Peyer's patch (tissue), 4 donors: Measurements from ENCODE around the gene RPS28. TPM values are rescaled to one million over a fixed set of nuclear protein-coding genes. Genes with fewer than 3 reads are reported as not detected.
"Not testable (repeated sequence)": the region's sequence is repeated elsewhere in the genome, so short reads cannot be mapped to it uniquely, and the experiment has no call there.

Experiments
- DNase-seq, 3 donors: peaks; one replicate each; pipeline ENCODE4 v3.0.0-alpha.2; 2017 to 2019
- H3K27ac ChIP-seq, 4 donors: fragments of 200-600 bp; sonication (generic); one replicate each; pipeline ENCODE4 v1.5.1; 2016 to 2019
- H3K27me3 ChIP-seq, 2 donors: fragments of 200-600 bp; sonication (generic); one replicate each; pipeline ENCODE4 v1.5.1; 2019
- H3K36me3 ChIP-seq, 3 donors: fragments of 200-600 bp; sonication (generic); one replicate each; pipeline ENCODE4 v1.5.1; 2016 to 2019
- H3K4me1 ChIP-seq, 4 donors: fragments of 200-600 bp; sonication (generic); one replicate each; pipeline ENCODE4 v1.5.1; 2016 to 2019
- H3K4me3 ChIP-seq, 4 donors: fragments of 200-600 bp; sonication (generic); 1 replicate in 3 of 4; 2 replicates in 1 of 4; pipeline ENCODE4 v1.5.1; 2016 to 2019; ENCODE audit warnings: mild to moderate bottlenecking in 1 of 4
- H3K9me3 ChIP-seq, 4 donors: fragments of 200-600 bp; sonication (generic); one replicate each; pipeline ENCODE4 v1.5.1; 2016 to 2019; ENCODE audit warnings: mild to moderate bottlenecking in 1 of 4
- POLR2A ChIP-seq, 2 donors: fragments of 450-650 bp; IDR thresholded peaks; one replicate each; pipeline ENCODE4 v1.5.1; 2017; ENCODE audit warnings: antibody characterized with exemption in 2 of 2, mild to moderate bottlenecking in 2 of 2, moderate library complexity in 2 of 2
- total RNA-seq, 4 donors: library from RNA; depleted of rRNA; stranded (reverse); fragments of >200 nt; gene quantifications; one replicate each; pipeline ENCODE4 v1.1.0, GENCODE V29; 2016
- TF ChIP-seq, protein P1 (sequence below), 6 experiments: fragments of 450-650 bp in 4 of 6; fragments of 200-600 bp in 2 of 6; sonication (generic) in 1 of 6; IDR thresholded peaks; one replicate each; pipeline ENCODE4 v1.5.1; 2017 to 2019; ENCODE audit warnings: antibody characterized with exemption in 6 of 6, mild to moderate bottlenecking in 3 of 6, moderate library complexity in 1 of 6

Gene RPS28
- total RNA-seq, 4 donors from 2014 or later: 306 to 519 (median 393) TPM

GRCh38 chr19:8310342-8311055, 10.8 kb upstream of the RPS28 start:
- no peaks in the 10 kb centered on the region for H3K9me3 ChIP-seq
- no peak overlapping the region for H3K27ac ChIP-seq
- peak in 1 of 3 donors; percentile 28 for DNase-seq
- H3K4me1 ChIP-seq: peaks cover 0 to 36% (median 14%) of the 10 kb centered on the region in 4 donors
- TF ChIP-seq, protein P1, sequence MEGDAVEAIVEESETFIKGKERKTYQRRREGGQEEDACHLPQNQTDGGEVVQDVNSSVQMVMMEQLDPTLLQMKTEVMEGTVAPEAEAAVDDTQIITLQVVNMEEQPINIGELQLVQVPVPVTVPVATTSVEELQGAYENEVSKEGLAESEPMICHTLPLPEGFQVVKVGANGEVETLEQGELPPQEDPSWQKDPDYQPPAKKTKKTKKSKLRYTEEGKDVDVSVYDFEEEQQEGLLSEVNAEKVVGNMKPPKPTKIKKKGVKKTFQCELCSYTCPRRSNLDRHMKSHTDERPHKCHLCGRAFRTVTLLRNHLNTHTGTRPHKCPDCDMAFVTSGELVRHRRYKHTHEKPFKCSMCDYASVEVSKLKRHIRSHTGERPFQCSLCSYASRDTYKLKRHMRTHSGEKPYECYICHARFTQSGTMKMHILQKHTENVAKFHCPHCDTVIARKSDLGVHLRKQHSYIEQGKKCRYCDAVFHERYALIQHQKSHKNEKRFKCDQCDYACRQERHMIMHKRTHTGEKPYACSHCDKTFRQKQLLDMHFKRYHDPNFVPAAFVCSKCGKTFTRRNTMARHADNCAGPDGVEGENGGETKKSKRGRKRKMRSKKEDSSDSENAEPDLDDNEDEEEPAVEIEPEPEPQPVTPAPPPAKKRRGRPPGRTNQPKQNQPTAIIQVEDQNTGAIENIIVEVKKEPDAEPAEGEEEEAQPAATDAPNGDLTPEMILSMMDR (IDR thresholded peaks at IDR 0.05): no peak
- TF ChIP-seq POLR2A (IDR thresholded peaks at IDR 0.05): no peak
- no peak overlapping the region for H3K4me3 ChIP-seq
- no peaks in the 10 kb centered on the region for H3K27me3 ChIP-seq
- H3K36me3 ChIP-seq: peaks cover 0 to 56% (median 0%) of the 10 kb centered on the region in 3 donors

- H3K36me3 ChIP-seq: peaks cover 0 to 58% (median 0%) of the 10 kb centered on the region in 3 donors
- peak in 2 of 3 donors; percentile 56 to 62 for DNase-seq
Observed at GRCh38 chr19:8311461-8312260, 9.6 kb upstream of the RPS28 start.

GRCh38 chr19:8314981-8315640, 6.2 kb upstream of the RPS28 start:
- DNase-seq, H3K9me3 ChIP-seq, H3K4me1 ChIP-seq, H3K27me3 ChIP-seq, H3K4me3 ChIP-seq, H3K27ac ChIP-seq: not testable (repeated sequence)
- peaks cover 0 to 50% (median 0%) of the 10 kb centered on the region in 3 donors for H3K36me3 ChIP-seq

More at GRCh38 chr19:8311461-8312260, 9.6 kb upstream of the RPS28 start:
- peaks cover 0 to 30% (median 12%) of the 10 kb centered on the region in 4 donors for H3K4me1 ChIP-seq
- H3K9me3 ChIP-seq: no peaks in the 10 kb centered on the region
- no peak overlapping the region for H3K27ac ChIP-seq
- no peak overlapping the region for H3K4me3 ChIP-seq
- no peaks in the 10 kb centered on the region for H3K27me3 ChIP-seq
- no peak for TF ChIP-seq POLR2A (IDR thresholded peaks at IDR 0.05)
- TF ChIP-seq, protein P1 (IDR thresholded peaks at IDR 0.05): no peak

GRCh38 chr19:8316351-8317125, 4.8 kb upstream of the RPS28 start:
- Histone ChIP-seq H3K36me3 (peaks cover 0 to 37% (median 0%) of the 10 kb centered on the region in 3 donors), H3K27me3 (no peaks in the 10 kb centered on the region), H3K9me3 (no peaks in the 10 kb centered on the region), H3K4me1 (peaks cover 0 to 11% (median 7%) of the 10 kb centered on the region in 4 donors), H3K4me3 (no peak overlapping the region), H3K27ac (no peak overlapping the region)
- DNase-seq: no peak
- no peak for TF ChIP-seq POLR2A (IDR thresholded peaks at IDR 0.05)
- TF ChIP-seq, protein P1 (IDR thresholded peaks at IDR 0.05): no peak

DNA sequence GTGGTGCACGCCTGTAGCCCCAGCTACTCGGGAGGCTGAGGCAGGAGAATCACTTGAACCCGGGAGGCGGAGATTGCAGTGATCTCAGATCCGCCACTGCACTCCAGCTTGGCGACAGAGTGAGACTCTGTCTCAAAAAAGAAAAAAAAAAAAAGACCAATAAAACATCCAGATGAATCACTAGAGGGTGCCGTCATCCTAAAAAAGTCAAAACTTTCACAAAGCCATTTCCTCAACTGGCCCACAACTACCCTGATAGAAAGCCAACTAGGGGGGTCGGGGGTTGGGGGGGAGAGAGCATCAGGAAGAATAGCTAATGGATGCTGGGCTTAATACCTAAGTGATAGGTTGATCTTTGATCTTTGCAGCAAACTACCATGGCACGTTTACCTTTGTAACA, 2.5 kb upstream of the RPS28 start:
- H3K9me3 ChIP-seq, DNase-seq, H3K4me3 ChIP-seq, H3K27ac ChIP-seq, H3K27me3 ChIP-seq: not testable (repeated sequence)
- peaks cover 3 to 28% (median 16%) of the 10 kb centered on the region in 4 donors for H3K4me1 ChIP-seq
- H3K36me3 ChIP-seq: peaks cover 0 to 33% (median 0%) of the 10 kb centered on the region in 3 donors
